Suprapubic skin (tissue), 3 donors: ENCODE data around the gene HIP1.

Source experiments
- CTCF ChIP-seq, 2 donors: fragments of 200-600 bp in 1 of 2; fragments of 450-650 bp in 1 of 2; sonication (generic) in 1 of 2; IDR thresholded peaks; one replicate each; pipeline ENCODE4 v1.5.1; 2016 to 2019; ENCODE audit warnings: antibody characterized with exemption in 2 of 2, mild to moderate bottlenecking in 1 of 2, moderate library complexity in 1 of 2
- POLR2AphosphoS5 ChIP-seq, 3 donors: sonication (generic); formaldehyde crosslinking; IDR thresholded peaks; one replicate each; pipeline ENCODE4 v1.6.1; 2017; ENCODE audit warnings: antibody characterized with exemption in 3 of 3

GRCh38 chr7:75628055-75628454, 110.7 kb downstream of the HIP1 start:
- TF ChIP-seq CTCF (IDR thresholded peaks at IDR 0.05) (no peak), POLR2AphosphoS5 (IDR thresholded peaks at IDR 0.05) (no peak)
